SK-N-MC (cell line): Measurements from ENCODE around the gene BSDC1.

Experiments used
- EZH2 ChIP-seq: fragments of 200-600 bp; sonication (generic); IDR thresholded peaks from one replicate; pipeline ENCODE4 v1.6.1; 2017; ENCODE audit warnings: antibody characterized with exemption
- FOXP2 ChIP-seq: optimal IDR thresholded peaks from 2 replicates; pipeline ENCODE3; 2011; ENCODE audit warnings: mild to moderate bottlenecking, moderate library complexity; ENCODE audit not compliant: insufficient read depth; ENCODE audit errors: extremely low read length, control extremely low read depth
- POLR2AphosphoS5 ChIP-seq: IDR thresholded peaks from 2 replicates; pipeline ENCODE4 v1.6.1; 2012; ENCODE audit warnings: mild to moderate bottlenecking, low read depth, low read length, borderline replicate concordance

DNA sequence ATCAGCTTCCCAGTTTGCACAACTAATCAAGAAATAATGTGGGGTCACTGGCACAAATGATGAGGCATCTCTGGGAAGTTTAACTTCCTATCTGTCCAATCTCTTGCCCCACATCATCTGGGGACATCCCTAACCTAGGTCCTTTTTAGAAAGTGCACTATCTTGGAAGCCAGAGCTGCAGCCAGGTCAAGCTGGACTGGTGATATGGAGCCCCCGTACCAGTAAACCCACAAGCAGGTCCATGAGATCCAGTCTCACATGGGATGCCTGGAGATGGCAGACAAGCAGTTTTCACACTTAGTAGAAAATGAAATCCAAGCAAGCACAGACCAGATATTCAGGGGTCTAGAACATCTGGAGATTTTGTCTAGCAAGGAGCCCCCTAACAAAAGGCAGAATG is 27.5 kb upstream of the BSDC1 start:
- TF ChIP-seq EZH2: no peak
- no peak for TF ChIP-seq FOXP2
- TF ChIP-seq POLR2AphosphoS5: no peak
